Panc1 (cell line): ENCODE measurements around the gene GAPVD1. TPM values are rescaled to one million over a fixed set of nuclear protein-coding genes. Genes with fewer than 3 reads are reported as not detected.

Source experiments
- ATAC-seq: fragments of 200-7000 bp; cut with Tn5 transposase; 2 replicates; pipeline ENCODE4 v1.9.1; 2020; ENCODE audit warnings: mild to moderate bottlenecking, moderate library complexity
- BruUV-seq: library from RNA; stranded (reverse); fragments of 400-500 nt; replicated peaks from 2 replicates; lab custom pipeline; 2021; lab: Mats Ljungman, UMichigan
- CTCF ChIA-PET: fragments of 300-600 bp; sonication (Branson Sonifier 250); formaldehyde crosslinking; loops from one replicate; lab custom pipeline; 2022; ENCODE audit warnings: antibody characterized with exemption; lab: Charles Lee
- POLR2A ChIA-PET: fragments of 300-600 bp; sonication (Branson Sonifier 250); formaldehyde crosslinking; loops from one replicate; lab custom pipeline; 2022; ENCODE audit warnings: antibody characterized with exemption; lab: Charles Lee
- DNase-seq: peaks from one replicate; pipeline ENCODE4 v3.0.0-alpha.2; 2010; ENCODE audit warnings: low read depth, low spot score
- H3K27ac ChIP-seq: 2 replicates; pipeline ENCODE4 v1.5.1; 2011; ENCODE audit warnings: mild to moderate bottlenecking, low read length, inconsistent platforms
- H3K27me3 ChIP-seq: fragments of 200-500 bp; sonication (Bioruptor generic); 2 replicates; pipeline ENCODE4 v1.6.0; 2014; ENCODE audit warnings: low read length, inconsistent platforms; ENCODE audit not compliant: control insufficient read depth, insufficient read depth
- H3K36me3 ChIP-seq: fragments of 200-500 bp; sonication (Bioruptor generic); 2 replicates; pipeline ENCODE4 v1.5.1; 2014; ENCODE audit warnings: inconsistent platforms, mild to moderate bottlenecking, low read length, moderate library complexity; ENCODE audit not compliant: control insufficient read depth, insufficient read depth
- H3K4me1 ChIP-seq: 2 replicates; pipeline ENCODE4 v1.5.1; 2011; ENCODE audit warnings: inconsistent platforms, mild to moderate bottlenecking, low read length, moderate library complexity; ENCODE audit not compliant: control insufficient read depth, insufficient read depth
- H3K4me3 ChIP-seq, 2 experiments: 2 replicates each; pipeline ENCODE4 v1.5.1; 2011 to 2012; ENCODE audit warnings: low read depth in 2 of 2, low read length in 2 of 2, mild to moderate bottlenecking in 2 of 2, inconsistent platforms in 1 of 2, moderate library complexity in 1 of 2
- H3K9me3 ChIP-seq: fragments of 200-500 bp; sonication (Bioruptor generic); 2 replicates; pipeline ENCODE4 v1.5.1; 2014; ENCODE audit warnings: low read depth, mild to moderate bottlenecking, inconsistent platforms, low read length, moderate library complexity; ENCODE audit not compliant: control insufficient read depth, insufficient read depth
- CTCF ChIP-seq: fragments of 450-650 bp; IDR thresholded peaks from 2 replicates; pipeline ENCODE4 v1.5.1; 2017; ENCODE audit warnings: mild to moderate bottlenecking
- POLR2AphosphoS5 ChIP-seq: IDR thresholded peaks from 2 replicates; pipeline ENCODE4 v1.6.1; 2012; ENCODE audit warnings: mild to moderate bottlenecking, low read depth, low read length, moderate library complexity
- REST ChIP-seq, 2 experiments: IDR thresholded peaks; 2 replicates each; pipeline ENCODE4 v1.6.1; 2011 to 2012; ENCODE audit warnings: low read depth in 2 of 2, control low read depth in 1 of 2, low read length in 1 of 2, mild to moderate bottlenecking in 1 of 2, moderate library complexity in 1 of 2; ENCODE audit not compliant: insufficient read depth in 1 of 2
- SIN3A ChIP-seq: IDR thresholded peaks from 2 replicates; pipeline ENCODE4 v1.6.1; 2012; ENCODE audit warnings: low read depth, mild to moderate bottlenecking, low read length, moderate library complexity, borderline replicate concordance; ENCODE audit not compliant: insufficient read depth
- TCF7L2 ChIP-seq: IDR thresholded peaks from 2 replicates; pipeline ENCODE4 v1.6.1; 2011; ENCODE audit warnings: mild to moderate bottlenecking, low read depth, low read length, inconsistent platforms
- in situ Hi-C: cut with HindIII; loops from 2 replicates; pipeline ENCODE4 v1.10.0; 2016; ENCODE audit warnings: low sequenced_read_pairs, low pct_unique_long_range_greater_than_20kb
- intact Hi-C: fragments of 100-400 bp; cut with micrococcal nuclease; formaldehyde crosslinking; loops from one replicate; pipeline ENCODE4 v1.10.0; 2022; ENCODE audit not compliant: unreplicated experiment
- total RNA-seq: library from RNA; stranded (reverse); gene quantifications from one replicate; pipeline ENCODE4 v1.2.1, GENCODE V29; 2021; ENCODE audit not compliant: unreplicated experiment

GAPVD1 gene
- total RNA-seq, 1 experiment from 2014 or later, result 48.6 TPM

- ChIA-PET CTCF (no interaction called here), POLR2A (no interaction called here)
- in situ Hi-C loops (no loop called here), intact Hi-C loops (no loop called here)
- H3K27ac ChIP-seq, result no peak overlapping the region
- no peak for DNase-seq
- no peaks in the 10 kb centered on the region for H3K36me3 ChIP-seq
- ATAC-seq, result no peak
- H3K9me3 ChIP-seq, result no peaks in the 10 kb centered on the region
- no peak for TF ChIP-seq TCF7L2
- no peak for TF ChIP-seq CTCF
- TF ChIP-seq POLR2AphosphoS5, result no peak
- no peak for TF ChIP-seq SIN3A
- TF ChIP-seq REST (IDR thresholded peaks at IDR 0.05; ENCODE audit: insufficient read depth in 1 of 2, low read depth in 2 of 2, low read length in 1 of 2), result no peak
- no peaks in the 10 kb centered on the region for H3K27me3 ChIP-seq
- no TSS peak for BruUV-seq
- no peak overlapping the region for H3K4me3 ChIP-seq
- H3K4me1 ChIP-seq, result no peaks in the 10 kb centered on the region
Observed at GRCh38 chr9:125396799-125397198, 135.2 kb downstream of the GAPVD1 start.

- intact Hi-C loops, result no loop called here
- no TSS peak for BruUV-seq
- in situ Hi-C loops, result no loop called here
- DNase-seq (no peak), ATAC-seq (no peak)
- Histone ChIP-seq H3K4me3 (no peak overlapping the region), H3K36me3 (no peaks in the 10 kb centered on the region), H3K27me3 (no peaks in the 10 kb centered on the region), H3K27ac (no peak overlapping the region), H3K4me1 (no peaks in the 10 kb centered on the region), H3K9me3 (no peaks in the 10 kb centered on the region)
- TF ChIP-seq SIN3A, result no peak
- TF ChIP-seq TCF7L2, result no peak
- TF ChIP-seq CTCF, result no peak
- TF ChIP-seq REST (IDR thresholded peaks at IDR 0.05; ENCODE audit: insufficient read depth in 1 of 2, low read depth in 2 of 2, low read length in 1 of 2), result no peak
- ChIA-PET CTCF (no interaction called here), POLR2A (no interaction called here)
Observed at GRCh38 chr9:125397736-125398135, 136.1 kb downstream of the GAPVD1 start.
